IPS DF 19.7 (cell line): ENCODE measurements around the gene TMEM168.

Experiments used
- DNase-seq: peaks from one replicate; pipeline ENCODE4 v3.0.0-alpha.2; 2013; ENCODE audit warnings: low read depth, low spot score

TMEM168 gene

GRCh38 chr7:112715525-112715924 is 74.7 kb downstream of the TMEM168 start:
- DNase-seq, result no peak

- no peak for DNase-seq
Observed at GRCh38 chr7:112714917-112715316, 75.3 kb downstream of the TMEM168 start.
